ENCODE measurements around the gene APEH.

GRCh38 chr3:49725906-49726681, 51.9 kb downstream of the APEH start:
- no peak for TF ChIP-seq CTCF (IDR thresholded peaks at IDR 0.05; ENCODE audit: low read depth, low read length, missing input control)
- no peak for TF ChIP-seq REST (IDR thresholded peaks at IDR 0.05)
- no peak for TF ChIP-seq JUND (IDR thresholded peaks at IDR 0.05)
- TF ChIP-seq ZBTB33 (IDR thresholded peaks at IDR 0.05) = no peak
- TF ChIP-seq RXRA (IDR thresholded peaks at IDR 0.05) = no peak
- TF ChIP-seq RAD21 (IDR thresholded peaks at IDR 0.05) = no peak
- TF ChIP-seq TAF1 (conservative IDR thresholded peaks at IDR 0.05) = no peak
- no peak for TF ChIP-seq EGR1 (IDR thresholded peaks at IDR 0.05; ENCODE audit: low read depth in 2 of 2)
- no peak for TF ChIP-seq YY1 (IDR thresholded peaks at IDR 0.05)
- TF ChIP-seq, protein P1, sequence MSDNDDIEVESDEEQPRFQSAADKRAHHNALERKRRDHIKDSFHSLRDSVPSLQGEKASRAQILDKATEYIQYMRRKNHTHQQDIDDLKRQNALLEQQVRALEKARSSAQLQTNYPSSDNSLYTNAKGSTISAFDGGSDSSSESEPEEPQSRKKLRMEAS (IDR thresholded peaks at IDR 0.05) = no peak

Data from liver (tissue), 3 donors.